NB4 (cell line): ENCODE results near the gene FEM1C.

Source experiments
- DNase-seq: peaks from one replicate; pipeline ENCODE4 v3.0.0; 2010; ENCODE audit warnings: low read depth
- H3K4me3 ChIP-seq: one replicate; pipeline ENCODE4 v1.5.1; 2011; ENCODE audit warnings: mild to moderate bottlenecking, low read depth, low read length, moderate library complexity
- MYC ChIP-seq: IDR thresholded peaks from 2 replicates; pipeline ENCODE4 v1.6.1; 2011; ENCODE audit warnings: low read depth, low read length
- POLR2A ChIP-seq: IDR thresholded peaks from 2 replicates; pipeline ENCODE4 v1.6.1; 2011; ENCODE audit warnings: mild to moderate bottlenecking; ENCODE audit not compliant: insufficient read length; ENCODE audit errors: extremely low read depth
- TF ChIP-seq, protein P1 (sequence below): IDR thresholded peaks from 2 replicates; pipeline ENCODE4 v1.6.1; 2011; ENCODE audit warnings: low read depth, low read length
- TF ChIP-seq, protein P2 (sequence below): IDR thresholded peaks from one replicate; pipeline ENCODE4 v1.5.1; 2012; ENCODE audit warnings: low read depth, low read length

Gene FEM1C, protein sequence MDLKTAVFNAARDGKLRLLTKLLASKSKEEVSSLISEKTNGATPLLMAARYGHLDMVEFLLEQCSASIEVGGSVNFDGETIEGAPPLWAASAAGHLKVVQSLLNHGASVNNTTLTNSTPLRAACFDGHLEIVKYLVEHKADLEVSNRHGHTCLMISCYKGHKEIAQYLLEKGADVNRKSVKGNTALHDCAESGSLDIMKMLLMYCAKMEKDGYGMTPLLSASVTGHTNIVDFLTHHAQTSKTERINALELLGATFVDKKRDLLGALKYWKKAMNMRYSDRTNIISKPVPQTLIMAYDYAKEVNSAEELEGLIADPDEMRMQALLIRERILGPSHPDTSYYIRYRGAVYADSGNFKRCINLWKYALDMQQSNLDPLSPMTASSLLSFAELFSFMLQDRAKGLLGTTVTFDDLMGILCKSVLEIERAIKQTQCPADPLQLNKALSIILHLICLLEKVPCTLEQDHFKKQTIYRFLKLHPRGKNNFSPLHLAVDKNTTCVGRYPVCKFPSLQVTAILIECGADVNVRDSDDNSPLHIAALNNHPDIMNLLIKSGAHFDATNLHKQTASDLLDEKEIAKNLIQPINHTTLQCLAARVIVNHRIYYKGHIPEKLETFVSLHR

DNA sequence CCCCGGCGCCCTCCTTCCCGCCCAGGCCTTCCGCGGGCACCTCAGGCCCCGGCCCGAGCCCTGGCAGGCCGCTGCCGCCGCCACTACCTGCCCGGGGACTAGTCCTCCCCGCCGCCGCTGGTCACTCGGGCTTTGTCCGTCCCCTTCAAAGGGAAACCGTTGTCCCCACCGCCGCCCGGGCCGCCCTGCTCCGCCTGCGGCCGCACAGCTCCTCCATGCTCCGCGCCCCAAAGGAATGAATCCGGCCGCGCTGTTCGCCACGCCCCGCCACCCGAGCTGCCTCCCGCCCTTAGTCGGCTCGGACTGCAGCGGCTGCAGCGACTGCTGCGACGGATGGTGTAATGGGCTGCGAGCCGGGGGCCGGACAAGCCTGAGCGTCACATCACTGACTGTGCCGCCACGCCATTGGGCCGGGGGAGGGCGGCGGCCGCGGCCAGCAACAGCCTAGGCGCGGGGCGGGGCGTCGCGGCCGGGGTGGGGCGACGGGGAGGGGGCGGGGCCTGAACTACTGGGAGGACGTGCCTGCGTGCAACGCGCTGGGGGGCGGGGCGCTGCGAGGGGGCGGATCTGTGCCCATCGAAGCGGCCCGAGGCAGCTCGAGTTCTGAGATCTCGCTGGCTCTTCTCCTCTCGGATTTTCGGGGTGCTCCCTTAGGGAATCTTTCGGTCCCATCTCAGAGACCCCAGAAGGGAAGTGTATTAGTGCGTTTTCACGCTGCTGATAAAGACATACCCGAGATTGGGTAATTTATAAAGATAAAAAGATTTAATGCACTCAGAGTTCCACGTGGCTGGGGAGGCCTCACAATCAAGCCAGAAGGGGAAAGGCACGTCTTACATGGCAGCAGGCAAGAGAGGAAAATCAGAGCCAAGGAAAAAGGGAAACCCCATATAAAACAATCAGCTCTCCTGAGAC lies at the start of gene FEM1C:
FEM1C (minus strand) TSS at position 340 of the 915 bp plus-strand sequence. CDS start 1,282 bp downstream, outside the sequence.
- DNase-seq, result peak; percentile 97
- peak within 1 kb of the TSS; percentile 82 for H3K4me3 ChIP-seq
- TF ChIP-seq, protein P1, sequence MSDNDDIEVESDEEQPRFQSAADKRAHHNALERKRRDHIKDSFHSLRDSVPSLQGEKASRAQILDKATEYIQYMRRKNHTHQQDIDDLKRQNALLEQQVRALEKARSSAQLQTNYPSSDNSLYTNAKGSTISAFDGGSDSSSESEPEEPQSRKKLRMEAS, result peak; percentile 36; the same call in 1 of the 2 replicates
- TF ChIP-seq MYC (peak; percentile 38; the same call in 1 of the 2 replicates), POLR2A (peak; percentile 84)
- TF ChIP-seq, protein P2, sequence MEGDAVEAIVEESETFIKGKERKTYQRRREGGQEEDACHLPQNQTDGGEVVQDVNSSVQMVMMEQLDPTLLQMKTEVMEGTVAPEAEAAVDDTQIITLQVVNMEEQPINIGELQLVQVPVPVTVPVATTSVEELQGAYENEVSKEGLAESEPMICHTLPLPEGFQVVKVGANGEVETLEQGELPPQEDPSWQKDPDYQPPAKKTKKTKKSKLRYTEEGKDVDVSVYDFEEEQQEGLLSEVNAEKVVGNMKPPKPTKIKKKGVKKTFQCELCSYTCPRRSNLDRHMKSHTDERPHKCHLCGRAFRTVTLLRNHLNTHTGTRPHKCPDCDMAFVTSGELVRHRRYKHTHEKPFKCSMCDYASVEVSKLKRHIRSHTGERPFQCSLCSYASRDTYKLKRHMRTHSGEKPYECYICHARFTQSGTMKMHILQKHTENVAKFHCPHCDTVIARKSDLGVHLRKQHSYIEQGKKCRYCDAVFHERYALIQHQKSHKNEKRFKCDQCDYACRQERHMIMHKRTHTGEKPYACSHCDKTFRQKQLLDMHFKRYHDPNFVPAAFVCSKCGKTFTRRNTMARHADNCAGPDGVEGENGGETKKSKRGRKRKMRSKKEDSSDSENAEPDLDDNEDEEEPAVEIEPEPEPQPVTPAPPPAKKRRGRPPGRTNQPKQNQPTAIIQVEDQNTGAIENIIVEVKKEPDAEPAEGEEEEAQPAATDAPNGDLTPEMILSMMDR, result no peak

DNA sequence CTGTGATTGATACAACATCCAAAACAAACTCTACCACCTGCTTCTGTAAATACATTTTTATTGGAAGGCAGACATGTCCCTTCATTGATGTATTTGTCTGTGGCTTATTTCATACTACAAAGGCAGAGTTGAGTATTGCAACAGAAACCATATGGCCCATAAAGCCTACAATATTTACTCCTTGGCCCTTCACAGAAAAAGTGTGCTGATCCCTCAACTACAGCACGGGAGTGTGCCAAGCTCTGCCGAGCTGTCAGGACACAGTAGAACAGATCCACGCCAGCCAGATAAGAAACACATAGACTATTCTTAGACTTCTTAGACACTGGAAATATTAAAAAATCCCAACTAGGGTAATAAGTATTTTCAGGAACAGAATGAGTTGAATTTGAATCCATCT lies 44.5 kb upstream of the FEM1C start:
- H3K4me3 ChIP-seq, result no peak overlapping the region
- TF ChIP-seq MYC (no peak), POLR2A (no peak)
- TF ChIP-seq, protein P1, result no peak
- TF ChIP-seq, protein P2, result no peak
- no peak for DNase-seq

DNA sequence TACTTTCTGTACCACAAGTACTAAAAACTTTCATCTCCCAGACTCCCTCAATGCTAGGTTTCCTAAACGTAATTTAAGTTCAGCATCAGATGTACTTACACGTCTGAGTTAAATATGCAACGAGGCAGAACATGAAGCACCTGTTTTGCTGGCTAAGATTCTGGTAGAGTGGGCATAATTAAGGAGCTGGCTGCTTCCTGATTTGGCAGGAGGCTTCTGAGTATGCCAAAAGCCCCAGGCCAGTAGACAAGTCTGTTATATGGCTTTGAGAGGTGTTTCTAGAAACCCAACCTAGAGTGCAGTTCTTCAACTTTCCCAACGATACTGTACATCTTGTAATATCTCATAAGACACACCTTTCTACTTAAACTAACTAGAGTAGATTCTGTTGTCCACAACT lies 44.1 kb upstream of the FEM1C start:
- no peak for DNase-seq
- TF ChIP-seq, protein P1, result no peak
- TF ChIP-seq, protein P2, result no peak
- TF ChIP-seq MYC (no peak), POLR2A (no peak)
- H3K4me3 ChIP-seq, result no peak overlapping the region

DNA sequence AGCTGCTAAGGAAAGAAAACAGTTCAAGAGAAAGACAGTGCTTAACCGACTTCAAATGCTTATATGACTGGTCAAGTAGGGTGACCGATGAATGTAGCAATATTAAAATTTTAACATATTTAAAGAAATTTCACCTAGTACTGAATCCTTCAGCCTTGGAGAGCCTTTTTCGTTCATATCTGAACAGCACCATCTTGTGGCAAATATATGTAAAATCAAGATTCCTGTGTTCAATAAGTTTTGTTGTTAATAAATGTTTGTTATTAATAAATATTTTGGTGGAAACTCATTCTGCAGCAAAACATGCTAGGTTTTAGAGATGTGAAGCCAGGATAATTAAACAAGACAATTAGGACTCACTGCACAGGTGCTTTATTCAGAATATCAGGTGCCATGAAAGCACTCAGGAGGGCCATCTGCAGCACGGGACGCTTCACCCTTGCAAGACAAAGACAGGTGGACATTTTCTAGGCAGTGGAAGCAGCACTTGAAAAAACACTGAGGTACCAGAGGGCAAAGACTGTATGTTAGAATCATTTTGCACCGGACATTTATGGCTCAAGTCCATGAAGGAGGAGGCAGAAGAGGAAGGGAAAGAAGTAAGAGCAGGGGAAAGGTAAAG lies 42.1 kb upstream of the FEM1C start:
- peak; percentile 38 for DNase-seq
- no peak for TF ChIP-seq POLR2A
- no peak for TF ChIP-seq MYC
- TF ChIP-seq, protein P1, result no peak
- TF ChIP-seq, protein P2, result no peak
- H3K4me3 ChIP-seq, result no peak overlapping the region

DNA sequence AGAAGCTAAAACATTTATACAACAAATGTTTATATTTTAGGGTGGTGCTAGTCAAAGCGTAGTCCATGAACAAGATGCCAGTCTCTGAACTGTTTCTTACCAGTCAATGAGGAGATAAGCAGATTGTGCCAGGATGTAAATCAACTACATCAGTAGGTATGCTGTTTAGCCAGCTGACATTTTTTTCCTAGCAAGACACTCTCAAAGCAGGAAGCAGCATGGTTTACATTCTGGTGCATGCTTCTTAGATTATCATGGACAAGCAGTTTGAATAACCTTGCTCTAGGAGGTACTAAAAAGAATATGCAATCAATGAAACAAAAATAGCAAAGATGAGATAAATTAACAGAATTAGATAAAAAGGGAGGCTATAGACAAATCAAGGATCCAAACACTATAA lies 40.7 kb upstream of the FEM1C start:
- H3K4me3 ChIP-seq, result no peak overlapping the region
- TF ChIP-seq, protein P2, result no peak
- no peak for TF ChIP-seq MYC
- TF ChIP-seq, protein P1, result no peak
- no peak for DNase-seq
